ENCODE results near the gene CEP120.

Gene CEP120

DNA sequence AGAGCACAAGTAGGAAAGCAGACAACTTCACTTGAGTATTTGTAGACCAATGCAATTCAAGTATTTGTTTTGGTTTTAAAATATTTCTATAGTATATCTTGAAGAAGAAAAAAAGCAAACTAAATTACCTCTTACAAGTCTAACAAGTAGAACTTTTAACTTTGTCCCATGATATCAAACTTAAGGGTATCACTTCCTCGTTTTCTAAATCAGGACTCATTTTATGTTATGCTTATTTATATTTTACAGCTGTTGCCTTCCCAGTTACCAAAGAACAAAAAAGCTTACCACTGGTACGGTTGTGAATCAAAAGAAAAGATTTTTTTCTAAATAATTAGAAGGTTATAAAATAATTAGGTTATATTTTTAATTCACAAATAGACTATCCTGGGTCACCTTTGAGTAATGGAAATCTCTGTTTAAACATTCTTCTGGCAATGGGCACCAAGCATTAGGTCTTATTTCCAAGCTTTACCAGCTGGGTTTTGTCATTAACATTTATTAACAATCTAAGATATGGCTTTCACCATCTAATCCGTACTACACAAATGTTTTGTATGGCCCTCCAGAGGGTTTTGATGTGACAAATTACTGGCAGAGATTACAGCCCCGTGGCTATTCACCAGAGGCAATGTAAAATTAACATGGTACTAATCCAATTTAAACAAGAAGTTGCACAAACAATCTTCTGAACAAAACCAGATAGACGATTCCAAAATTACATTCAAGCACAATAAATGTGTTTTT is 63.6 kb downstream of the CEP120 start:
- 58% methylated on average over 2 of the region's 5 CpGs for WGBS
- H3K4me1 ChIP-seq (ENCODE audit: control insufficient read depth, insufficient read depth, low read depth, low read length) = no peaks in the 10 kb centered on the region
- peaks cover 0 to 32% of the 10 kb centered on the region in 2 experiments for H3K36me3 ChIP-seq (ENCODE audit: control insufficient read depth in 1 of 2, insufficient read depth in 2 of 2, low read depth in 1 of 2, low read length in 2 of 2)

DNA sequence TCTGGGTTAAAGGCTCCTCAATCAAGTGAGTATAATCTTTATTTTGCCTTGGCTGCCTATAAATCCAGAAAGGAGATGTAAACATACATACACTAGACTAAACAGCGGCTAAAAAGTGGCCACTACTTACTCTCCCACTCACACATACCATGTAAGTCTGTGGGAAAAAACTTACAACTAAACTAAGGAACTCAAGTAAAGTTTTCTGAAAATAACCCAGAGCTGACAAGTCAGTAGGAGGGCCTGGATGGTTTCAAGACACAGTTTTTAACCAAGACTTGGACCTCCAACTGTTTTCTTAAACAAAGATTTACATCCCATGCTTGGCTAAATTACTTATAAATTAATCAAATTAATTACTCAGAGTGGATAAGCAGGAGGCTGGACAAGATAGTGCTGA is 64.5 kb downstream of the CEP120 start:
- DNase-seq = peak; percentile 75
- Histone ChIP-seq H3K4me1 (ENCODE audit: control insufficient read depth, insufficient read depth, low read depth, low read length) (no peaks in the 10 kb centered on the region), H3K14ac (ENCODE audit: low read length in 2 of 2) (no peak overlapping the region), H3K4me3 (ENCODE audit: insufficient read depth in 1 of 2, low read depth in 1 of 2, low read length in 2 of 2) (no peak overlapping the region), H4K91ac (ENCODE audit: low read length) (no peak overlapping the region), H3K36me3 (ENCODE audit: control insufficient read depth in 1 of 2, insufficient read depth in 2 of 2, low read depth in 1 of 2, low read length in 2 of 2) (peaks cover 0 to 32% of the 10 kb centered on the region in 2 experiments), H2BK5ac (ENCODE audit: low read depth, low read length, poor library complexity, severe bottlenecking) (no peak overlapping the region), H2BK120ac (ENCODE audit: low read depth, low read length) (no peak overlapping the region), H2BK12ac (ENCODE audit: low read length in 2 of 2) (no peak overlapping the region), H2BK15ac (ENCODE audit: low read depth, poor library complexity, severe bottlenecking) (no peak overlapping the region), H2AK5ac (ENCODE audit: low read length, severe bottlenecking) (no peak overlapping the region), H3K4ac (ENCODE audit: low read depth in 1 of 2, low read length in 2 of 2) (no peak overlapping the region), H3K27me3 (ENCODE audit: control insufficient read depth in 1 of 2, insufficient read depth in 1 of 2, low read length in 2 of 2) (no peaks in the 10 kb centered on the region), H3K4me2 (ENCODE audit: low read length, poor library complexity, severe bottlenecking) (no peak overlapping the region), H3K23ac (ENCODE audit: low read length in 2 of 2) (no peak overlapping the region), H3K18ac (ENCODE audit: low read depth in 1 of 2, low read length in 2 of 2) (no peak overlapping the region), H4K8ac (ENCODE audit: low read length) (no peak overlapping the region), H3K79me1 (replicated peaks; ENCODE audit: low read length, poor library complexity, severe bottlenecking) (no peaks in the 10 kb centered on the region), H3K27ac (ENCODE audit: low read length, poor library complexity, severe bottlenecking) (no peak overlapping the region), H3K9ac (ENCODE audit: low read length) (no peak overlapping the region), H3K9me3 (ENCODE audit: control insufficient read depth, low read length) (peaks cover 8% of the 10 kb centered on the region), H2AFZ (ENCODE audit: low read depth, low read length) (no peak overlapping the region)
- WGBS = 14% methylated on average over 1 of the region's 1 CpG

More for the DNA sequence above, 63.6 kb downstream of the CEP120 start:
- no peak overlapping the region for H2BK5ac ChIP-seq (ENCODE audit: low read depth, low read length, poor library complexity, severe bottlenecking)
- no peak overlapping the region for H4K91ac ChIP-seq (ENCODE audit: low read length)
- H3K4me3 ChIP-seq (ENCODE audit: insufficient read depth in 1 of 2, low read depth in 1 of 2, low read length in 2 of 2) = no peak overlapping the region
- H3K18ac ChIP-seq (ENCODE audit: low read depth in 1 of 2, low read length in 2 of 2) = no peak overlapping the region
- H4K8ac ChIP-seq (ENCODE audit: low read length) = no peak overlapping the region
- peaks cover 8% of the 10 kb centered on the region for H3K9me3 ChIP-seq (ENCODE audit: control insufficient read depth, low read length)
- no peaks in the 10 kb centered on the region for H3K27me3 ChIP-seq (ENCODE audit: control insufficient read depth in 1 of 2, insufficient read depth in 1 of 2, low read length in 2 of 2)
- H2AFZ ChIP-seq (ENCODE audit: low read depth, low read length) = no peak overlapping the region
- no peak overlapping the region for H3K27ac ChIP-seq (ENCODE audit: low read length, poor library complexity, severe bottlenecking)
- no peak overlapping the region for H2AK5ac ChIP-seq (ENCODE audit: low read length, severe bottlenecking)
- H3K4ac ChIP-seq (ENCODE audit: low read depth in 1 of 2, low read length in 2 of 2) = no peak overlapping the region
- no peak overlapping the region for H3K23ac ChIP-seq (ENCODE audit: low read length in 2 of 2)
- no peak overlapping the region for H3K4me2 ChIP-seq (ENCODE audit: low read length, poor library complexity, severe bottlenecking)
- H2BK15ac ChIP-seq (ENCODE audit: low read depth, poor library complexity, severe bottlenecking) = no peak overlapping the region
- H2BK120ac ChIP-seq (ENCODE audit: low read depth, low read length) = no peak overlapping the region
- no peak overlapping the region for H3K9ac ChIP-seq (ENCODE audit: low read length)
- no peak overlapping the region for H3K14ac ChIP-seq (ENCODE audit: low read length in 2 of 2)
- H2BK12ac ChIP-seq (ENCODE audit: low read length in 2 of 2) = no peak overlapping the region
- H3K79me1 ChIP-seq (replicated peaks; ENCODE audit: low read length, poor library complexity, severe bottlenecking) = no peaks in the 10 kb centered on the region
- no peak for DNase-seq

DNA sequence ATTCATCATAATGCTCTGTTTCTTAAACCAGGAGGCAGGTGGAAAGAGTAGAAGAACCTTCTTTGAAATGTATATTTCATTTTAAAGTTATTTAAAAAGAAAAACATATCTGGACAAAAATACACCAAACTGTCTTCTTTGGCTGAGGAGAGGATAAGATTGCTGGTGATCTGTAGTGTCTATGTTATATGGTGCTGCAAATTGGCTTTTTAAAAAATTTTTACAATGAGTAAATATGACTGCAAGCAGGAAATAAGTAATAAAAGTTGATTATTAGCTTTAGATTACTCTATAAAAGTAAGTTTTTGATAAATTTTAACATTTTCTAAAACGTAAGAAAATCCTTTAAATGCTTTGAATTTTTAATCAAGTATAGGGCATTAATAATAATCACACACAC is 64.9 kb downstream of the CEP120 start:
- Histone ChIP-seq H3K23ac (ENCODE audit: low read length in 2 of 2) (no peak overlapping the region), H3K27ac (ENCODE audit: low read length, poor library complexity, severe bottlenecking) (no peak overlapping the region), H2AK5ac (ENCODE audit: low read length, severe bottlenecking) (no peak overlapping the region), H3K4me3 (ENCODE audit: insufficient read depth in 1 of 2, low read depth in 1 of 2, low read length in 2 of 2) (no peak overlapping the region), H2BK15ac (ENCODE audit: low read depth, poor library complexity, severe bottlenecking) (no peak overlapping the region), H3K9ac (ENCODE audit: low read length) (no peak overlapping the region), H3K14ac (ENCODE audit: low read length in 2 of 2) (no peak overlapping the region), H3K36me3 (ENCODE audit: control insufficient read depth in 1 of 2, insufficient read depth in 2 of 2, low read depth in 1 of 2, low read length in 2 of 2) (peaks cover 0 to 28% of the 10 kb centered on the region in 2 experiments), H2AFZ (ENCODE audit: low read depth, low read length) (no peak overlapping the region), H2BK5ac (ENCODE audit: low read depth, low read length, poor library complexity, severe bottlenecking) (no peak overlapping the region), H2BK120ac (ENCODE audit: low read depth, low read length) (no peak overlapping the region), H3K9me3 (ENCODE audit: control insufficient read depth, low read length) (peaks cover 8% of the 10 kb centered on the region), H3K79me1 (replicated peaks; ENCODE audit: low read length, poor library complexity, severe bottlenecking) (no peaks in the 10 kb centered on the region), H3K4me2 (ENCODE audit: low read length, poor library complexity, severe bottlenecking) (no peak overlapping the region), H3K4ac (ENCODE audit: low read depth in 1 of 2, low read length in 2 of 2) (no peak overlapping the region), H2BK12ac (ENCODE audit: low read length in 2 of 2) (no peak overlapping the region), H4K91ac (ENCODE audit: low read length) (no peak overlapping the region), H3K4me1 (ENCODE audit: control insufficient read depth, insufficient read depth, low read depth, low read length) (no peaks in the 10 kb centered on the region), H4K8ac (ENCODE audit: low read length) (no peak overlapping the region), H3K27me3 (ENCODE audit: control insufficient read depth in 1 of 2, insufficient read depth in 1 of 2, low read length in 2 of 2) (no peaks in the 10 kb centered on the region), H3K18ac (ENCODE audit: low read depth in 1 of 2, low read length in 2 of 2) (no peak overlapping the region)
- no peak for DNase-seq
- WGBS = no CpG with 5 or more reads among the region's 1 CpG

GRCh38 chr5:123351820-123352219 is 71.4 kb downstream of the CEP120 start:
- Histone ChIP-seq H4K91ac (ENCODE audit: low read length) (no peak overlapping the region), H3K18ac (ENCODE audit: low read depth in 1 of 2, low read length in 2 of 2) (no peak overlapping the region), H2BK15ac (ENCODE audit: low read depth, poor library complexity, severe bottlenecking) (no peak overlapping the region), H3K4me3 (ENCODE audit: insufficient read depth in 1 of 2, low read depth in 1 of 2, low read length in 2 of 2) (no peak overlapping the region), H2AFZ (ENCODE audit: low read depth, low read length) (no peak overlapping the region), H3K23ac (ENCODE audit: low read length in 2 of 2) (no peak overlapping the region), H3K9me3 (ENCODE audit: control insufficient read depth, low read length) (peaks cover 6% of the 10 kb centered on the region), H2BK12ac (ENCODE audit: low read length in 2 of 2) (no peak overlapping the region), H3K27me3 (ENCODE audit: control insufficient read depth in 1 of 2, insufficient read depth in 1 of 2, low read length in 2 of 2) (no peaks in the 10 kb centered on the region), H3K36me3 (ENCODE audit: control insufficient read depth in 1 of 2, insufficient read depth in 2 of 2, low read depth in 1 of 2, low read length in 2 of 2) (peaks cover 0 to 19% of the 10 kb centered on the region in 2 experiments), H3K4me1 (ENCODE audit: control insufficient read depth, insufficient read depth, low read depth, low read length) (peaks cover 1% of the 10 kb centered on the region), H3K14ac (ENCODE audit: low read length in 2 of 2) (no peak overlapping the region), H2AK5ac (ENCODE audit: low read length, severe bottlenecking) (no peak overlapping the region), H3K27ac (ENCODE audit: low read length, poor library complexity, severe bottlenecking) (no peak overlapping the region), H3K4ac (ENCODE audit: low read depth in 1 of 2, low read length in 2 of 2) (no peak overlapping the region), H2BK120ac (ENCODE audit: low read depth, low read length) (no peak overlapping the region), H4K8ac (ENCODE audit: low read length) (no peak overlapping the region), H3K4me2 (ENCODE audit: low read length, poor library complexity, severe bottlenecking) (no peak overlapping the region), H3K9ac (ENCODE audit: low read length) (no peak overlapping the region), H2BK5ac (ENCODE audit: low read depth, low read length, poor library complexity, severe bottlenecking) (no peak overlapping the region), H3K79me1 (replicated peaks; ENCODE audit: low read length, poor library complexity, severe bottlenecking) (no peaks in the 10 kb centered on the region)
- no peak for DNase-seq
- 100% methylated on average over 1 of the region's 2 CpGs for WGBS

Data from mesenchymal stem cell (in vitro differentiated cells and primary cell).